ENCODE data around the gene CLNK. TPM values are rescaled to one million over a fixed set of nuclear protein-coding genes. Genes with fewer than 3 reads are reported as not detected.

Gene CLNK
- total and polyA plus RNA-seq, 7 donors = 0.01 to 0.09 TPM; not detected in 5

DNA sequence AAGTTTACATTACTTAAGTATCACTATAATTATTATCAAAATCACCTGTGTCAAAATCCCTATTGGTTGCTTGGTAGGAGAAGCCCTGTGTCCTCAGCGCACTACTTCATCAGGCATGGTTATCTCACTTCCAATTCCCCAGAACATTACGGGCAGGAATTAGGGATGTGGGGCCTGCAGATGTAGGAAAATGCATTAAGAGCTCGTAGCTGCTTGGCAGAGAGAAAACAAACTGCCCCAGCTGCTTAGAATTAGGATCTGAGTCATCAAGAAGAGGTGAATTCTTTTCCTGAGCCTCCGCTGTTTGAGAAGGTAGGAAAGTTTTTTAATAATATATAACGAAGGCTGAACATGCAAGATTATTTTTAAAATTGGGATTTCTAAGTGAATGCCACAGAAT lies 31.1 kb upstream of the CLNK start:
- 29 to 38% (median 33%) methylated on average over 5 of the region's 5 CpGs for WGBS, 3 donors
- Histone ChIP-seq H3K9me3 (no peaks in the 10 kb centered on the region), H3K27me3 (ENCODE audit: insufficient read depth in 3 of 3, low read length in 2 of 3) (no peaks in the 10 kb centered on the region), H3K4me1 (no peaks in the 10 kb centered on the region), H3K27ac (no peak overlapping the region), H3K36me3 (ENCODE audit: insufficient read depth in 1 of 2, low read depth in 1 of 2) (no peaks in the 10 kb centered on the region), H3K4me3 (no peak overlapping the region)
- intact Hi-C loops (cut with DNase I) = no loop called here
- DNase-seq (no peak), ATAC-seq (no peak)
- TF ChIP-seq, protein P1, sequence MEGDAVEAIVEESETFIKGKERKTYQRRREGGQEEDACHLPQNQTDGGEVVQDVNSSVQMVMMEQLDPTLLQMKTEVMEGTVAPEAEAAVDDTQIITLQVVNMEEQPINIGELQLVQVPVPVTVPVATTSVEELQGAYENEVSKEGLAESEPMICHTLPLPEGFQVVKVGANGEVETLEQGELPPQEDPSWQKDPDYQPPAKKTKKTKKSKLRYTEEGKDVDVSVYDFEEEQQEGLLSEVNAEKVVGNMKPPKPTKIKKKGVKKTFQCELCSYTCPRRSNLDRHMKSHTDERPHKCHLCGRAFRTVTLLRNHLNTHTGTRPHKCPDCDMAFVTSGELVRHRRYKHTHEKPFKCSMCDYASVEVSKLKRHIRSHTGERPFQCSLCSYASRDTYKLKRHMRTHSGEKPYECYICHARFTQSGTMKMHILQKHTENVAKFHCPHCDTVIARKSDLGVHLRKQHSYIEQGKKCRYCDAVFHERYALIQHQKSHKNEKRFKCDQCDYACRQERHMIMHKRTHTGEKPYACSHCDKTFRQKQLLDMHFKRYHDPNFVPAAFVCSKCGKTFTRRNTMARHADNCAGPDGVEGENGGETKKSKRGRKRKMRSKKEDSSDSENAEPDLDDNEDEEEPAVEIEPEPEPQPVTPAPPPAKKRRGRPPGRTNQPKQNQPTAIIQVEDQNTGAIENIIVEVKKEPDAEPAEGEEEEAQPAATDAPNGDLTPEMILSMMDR (IDR thresholded peaks at IDR 0.05) = no peak

DNA sequence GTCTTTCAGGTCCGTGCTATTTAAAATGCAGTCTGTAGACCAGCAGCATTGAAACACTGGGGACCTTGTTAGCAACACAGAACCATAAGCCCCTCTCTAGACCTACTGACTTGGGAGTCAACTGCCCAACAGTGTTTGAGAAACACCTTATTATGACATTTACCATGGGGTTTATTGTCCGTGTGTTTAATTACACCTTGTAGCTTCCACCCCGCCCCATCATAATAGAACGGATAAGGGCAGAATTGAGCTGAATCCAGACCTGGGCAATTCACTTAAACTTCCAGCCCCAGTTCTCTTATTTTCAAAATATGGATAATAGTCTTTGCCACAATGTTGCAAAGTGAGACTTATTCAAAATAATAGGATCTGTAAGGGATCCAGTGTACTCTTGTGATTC lies 30.6 kb upstream of the CLNK start:
- H3K4me3 ChIP-seq = no peak overlapping the region
- H3K9me3 ChIP-seq = no peaks in the 10 kb centered on the region
- ATAC-seq (no peak), DNase-seq (no peak)
- H3K27ac ChIP-seq = no peak overlapping the region
- no peaks in the 10 kb centered on the region for H3K27me3 ChIP-seq (ENCODE audit: insufficient read depth in 3 of 3, low read length in 2 of 3)
- TF ChIP-seq, protein P1 (IDR thresholded peaks at IDR 0.05) = no peak
- intact Hi-C loops (cut with DNase I) = no loop called here
- no peaks in the 10 kb centered on the region for H3K4me1 ChIP-seq
- 81 to 88% (median 87%) methylated on average over 4 of the region's 4 CpGs for WGBS, 3 donors
- no peaks in the 10 kb centered on the region for H3K36me3 ChIP-seq (ENCODE audit: insufficient read depth in 1 of 2, low read depth in 1 of 2)

GRCh38 chr4:10713591-10713990 lies 29.0 kb upstream of the CLNK start:
- no peak overlapping the region for H3K27ac ChIP-seq
- TF ChIP-seq, protein P1 (IDR thresholded peaks at IDR 0.05) = no peak
- WGBS, 3 donors = 81 to 82% (median 82%) methylated on average over 3 of the region's 3 CpGs
- H3K4me3 ChIP-seq = no peak overlapping the region
- H3K36me3 ChIP-seq (ENCODE audit: insufficient read depth in 1 of 2, low read depth in 1 of 2) = no peaks in the 10 kb centered on the region
- ATAC-seq (no peak), DNase-seq (no peak)
- no peaks in the 10 kb centered on the region for H3K4me1 ChIP-seq
- H3K9me3 ChIP-seq = no peaks in the 10 kb centered on the region
- intact Hi-C loops (cut with DNase I) = no loop called here
- H3K27me3 ChIP-seq (ENCODE audit: insufficient read depth in 3 of 3, low read length in 2 of 3) = no peaks in the 10 kb centered on the region

GRCh38 chr4:10706236-10706635 lies 21.7 kb upstream of the CLNK start:
- no peak for ATAC-seq

DNA sequence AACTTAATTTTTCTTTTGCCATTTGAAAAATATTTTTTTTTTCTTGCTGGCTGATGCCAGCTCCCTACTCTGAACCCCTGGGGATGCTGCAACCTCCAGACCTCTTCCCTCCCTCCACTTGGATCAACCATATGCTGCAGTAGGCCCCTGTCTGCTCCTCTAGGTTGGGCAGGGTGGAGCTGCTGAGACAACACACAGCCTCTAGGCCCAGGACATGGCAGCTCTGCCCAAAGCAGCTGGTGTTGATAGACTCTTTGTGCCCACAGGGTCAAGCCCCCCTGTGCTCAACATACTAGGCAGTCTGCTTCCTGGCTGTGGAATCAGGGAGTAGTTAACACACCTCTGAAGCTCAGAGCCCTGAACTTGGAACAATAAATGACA lies 19.9 kb upstream of the CLNK start:
- no peaks in the 10 kb centered on the region for H3K9me3 ChIP-seq
- no peak overlapping the region for H3K27ac ChIP-seq
- no peak for ATAC-seq
- no peak overlapping the region for H3K4me3 ChIP-seq
- DNase-seq = no peak
- no peaks in the 10 kb centered on the region for H3K27me3 ChIP-seq (ENCODE audit: insufficient read depth in 3 of 3, low read length in 2 of 3)
- intact Hi-C loops (cut with DNase I) = no loop called here
- no peaks in the 10 kb centered on the region for H3K36me3 ChIP-seq (ENCODE audit: insufficient read depth in 1 of 2, low read depth in 1 of 2)
- no peaks in the 10 kb centered on the region for H3K4me1 ChIP-seq
- TF ChIP-seq, protein P1 (IDR thresholded peaks at IDR 0.05) = no peak

More at GRCh38 chr4:10706236-10706635, 21.7 kb upstream of the CLNK start:
- Histone ChIP-seq H3K36me3 (ENCODE audit: insufficient read depth in 1 of 2, low read depth in 1 of 2) (no peaks in the 10 kb centered on the region), H3K4me1 (no peaks in the 10 kb centered on the region), H3K4me3 (no peak overlapping the region), H3K27me3 (ENCODE audit: insufficient read depth in 3 of 3, low read length in 2 of 3) (no peaks in the 10 kb centered on the region), H3K9me3 (no peaks in the 10 kb centered on the region), H3K27ac (no peak overlapping the region)
- TF ChIP-seq, protein P1 (IDR thresholded peaks at IDR 0.05) = no peak
- WGBS, 3 donors = 38 to 58% (median 40%) methylated on average over 1 of the region's 1 CpG
- intact Hi-C loops (cut with DNase I) = no loop called here
- DNase-seq = no peak

Data from psoas muscle (tissue), 8 donors.